Esophagus squamous epithelium (tissue), 5 donors: Measurements from ENCODE around the gene IFNGR2. TPM values are rescaled to one million over a fixed set of nuclear protein-coding genes. Genes with fewer than 3 reads are reported as not detected.

ENCODE experiments used
- DNase-seq: peaks from one replicate; lab custom pipeline; 2025; lab: John Stamatoyannopoulos, UW
- H3K27ac ChIP-seq, 4 donors: fragments of 200-600 bp; sonication (generic); one replicate each; pipeline ENCODE4 v1.5.1; 2016 to 2019; ENCODE audit warnings: mild to moderate bottlenecking in 1 of 4
- H3K27me3 ChIP-seq, 4 donors: fragments of 200-600 bp; sonication (generic); 1 replicate in 3 of 4; 2 replicates in 1 of 4; pipeline versions ENCODE4 v1.5.1 to v1.6.0; 2017 to 2021; ENCODE audit warnings: antibody characterized with exemption in 1 of 4
- H3K36me3 ChIP-seq, 3 donors: fragments of 200-600 bp; sonication (generic); one replicate each; pipeline ENCODE4 v1.5.1; 2016 to 2019
- H3K4me1 ChIP-seq, 3 donors: fragments of 200-600 bp; sonication (generic); one replicate each; pipeline ENCODE4 v1.5.1; 2017 to 2019
- H3K4me3 ChIP-seq, 4 donors: fragments of 200-600 bp; sonication (generic); 1 replicate in 3 of 4; 2 replicates in 1 of 4; pipeline ENCODE4 v1.5.1; 2016 to 2019; ENCODE audit warnings: mild to moderate bottlenecking in 2 of 4, moderate library complexity in 1 of 4
- H3K9me3 ChIP-seq, 3 donors: fragments of 200-600 bp; sonication (generic); one replicate each; pipeline ENCODE4 v1.5.1; 2016 to 2019
- POLR2A ChIP-seq, 4 donors: fragments of 450-650 bp; IDR thresholded peaks; one replicate each; pipeline ENCODE4 v1.6.1; 2017; ENCODE audit warnings: antibody characterized with exemption in 4 of 4, mild to moderate bottlenecking in 4 of 4, moderate library complexity in 3 of 4
- WGBS, 2 donors: methylation state at CpG; one replicate each; pipeline ENCODE4 v1.1.5; 2018; 5-methylcytosine and 5-hydroxymethylcytosine counted together
- intact Hi-C: fragments of 100-400 bp; cut with DNase I; formaldehyde crosslinking; loops from one replicate; pipeline ENCODE4 v1.15.0; 2022
- total RNA-seq, 4 donors: library from RNA; depleted of rRNA; stranded (reverse); fragments of >200 nt; gene quantifications; one replicate each; pipeline ENCODE4 v1.1.0, GENCODE V29; 2016
- TF ChIP-seq, protein P1 (sequence below), 6 experiments: fragments of 450-650 bp in 4 of 6; fragments of 200-600 bp in 2 of 6; sonication (generic) in 2 of 6; IDR thresholded peaks; one replicate each; pipeline ENCODE4 v1.5.1; 2016 to 2019; ENCODE audit warnings: antibody characterized with exemption in 6 of 6, mild to moderate bottlenecking in 4 of 6, moderate library complexity in 4 of 6
- donor health status: DM: yes; HTN: yes; CAD: no.

The IFNGR2 gene
- total RNA-seq, 4 donors from 2014 or later: 43.0 to 65.6 (median 61.1) TPM

DNA sequence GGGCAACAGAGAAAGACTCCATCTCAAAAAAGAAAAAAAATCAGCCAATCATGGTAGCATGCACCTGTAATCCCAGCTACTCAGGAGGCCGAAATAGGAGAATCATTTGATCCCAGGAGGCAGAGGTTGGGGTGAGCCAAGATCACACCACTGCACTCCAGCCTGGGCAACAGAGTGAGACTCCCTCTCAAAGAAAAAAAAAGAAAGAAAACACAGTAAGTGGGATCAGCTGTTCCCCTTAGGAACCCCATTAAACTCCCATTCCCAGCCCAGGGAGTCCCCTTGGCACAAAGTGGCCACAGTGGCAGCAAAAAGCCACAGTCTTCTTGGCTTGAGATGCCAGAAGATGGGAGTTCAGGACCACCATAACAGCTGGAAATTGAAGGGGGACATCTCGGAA lies 67.5 kb downstream of the IFNGR2 start:
- Histone ChIP-seq H3K27me3 (no peaks in the 10 kb centered on the region), H3K9me3 (no peaks in the 10 kb centered on the region), H3K4me1 (no peaks in the 10 kb centered on the region), H3K4me3 (no peak overlapping the region), H3K27ac (no peak overlapping the region), H3K36me3 (peaks cover 0 to 13% (median 0%) of the 10 kb centered on the region in 3 donors)
- TF ChIP-seq POLR2A (IDR thresholded peaks at IDR 0.05): no peak
- TF ChIP-seq, protein P1, sequence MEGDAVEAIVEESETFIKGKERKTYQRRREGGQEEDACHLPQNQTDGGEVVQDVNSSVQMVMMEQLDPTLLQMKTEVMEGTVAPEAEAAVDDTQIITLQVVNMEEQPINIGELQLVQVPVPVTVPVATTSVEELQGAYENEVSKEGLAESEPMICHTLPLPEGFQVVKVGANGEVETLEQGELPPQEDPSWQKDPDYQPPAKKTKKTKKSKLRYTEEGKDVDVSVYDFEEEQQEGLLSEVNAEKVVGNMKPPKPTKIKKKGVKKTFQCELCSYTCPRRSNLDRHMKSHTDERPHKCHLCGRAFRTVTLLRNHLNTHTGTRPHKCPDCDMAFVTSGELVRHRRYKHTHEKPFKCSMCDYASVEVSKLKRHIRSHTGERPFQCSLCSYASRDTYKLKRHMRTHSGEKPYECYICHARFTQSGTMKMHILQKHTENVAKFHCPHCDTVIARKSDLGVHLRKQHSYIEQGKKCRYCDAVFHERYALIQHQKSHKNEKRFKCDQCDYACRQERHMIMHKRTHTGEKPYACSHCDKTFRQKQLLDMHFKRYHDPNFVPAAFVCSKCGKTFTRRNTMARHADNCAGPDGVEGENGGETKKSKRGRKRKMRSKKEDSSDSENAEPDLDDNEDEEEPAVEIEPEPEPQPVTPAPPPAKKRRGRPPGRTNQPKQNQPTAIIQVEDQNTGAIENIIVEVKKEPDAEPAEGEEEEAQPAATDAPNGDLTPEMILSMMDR (IDR thresholded peaks at IDR 0.05): no peak
- 72 to 96% methylated on average over 2 of the region's 2 CpGs for WGBS, 2 donors
- no peak for DNase-seq
- intact Hi-C loops: no loop called here

DNA sequence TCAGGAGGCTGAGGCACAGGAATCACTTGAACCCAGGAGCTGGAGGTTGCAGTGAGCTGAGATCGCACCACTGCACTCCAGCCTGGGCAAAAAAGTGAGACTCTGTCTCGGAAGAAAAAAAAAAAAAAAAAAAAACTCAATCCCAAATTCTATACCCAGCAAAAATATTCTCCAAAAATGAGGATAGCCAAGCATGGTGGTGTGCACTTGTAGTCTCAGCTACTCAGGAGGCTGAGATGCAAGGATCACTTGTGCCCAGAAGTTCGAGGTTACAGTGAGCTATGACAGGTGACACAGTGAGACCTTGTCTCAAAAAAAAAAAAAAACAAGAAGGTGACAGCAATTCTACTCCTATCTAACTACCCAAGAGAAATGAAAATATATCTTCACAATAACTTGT lies 70.1 kb downstream of the IFNGR2 start:
- Histone ChIP-seq H3K9me3 (no peaks in the 10 kb centered on the region), H3K36me3 (no peaks in the 10 kb centered on the region), H3K4me1 (peaks cover 0 to 15% (median 5%) of the 10 kb centered on the region in 3 donors), H3K27ac (no peak overlapping the region), H3K27me3 (no peaks in the 10 kb centered on the region), H3K4me3 (no peak overlapping the region)
- 94 to 96% methylated on average over 3 of the region's 3 CpGs for WGBS, 2 donors
- no peak for DNase-seq
- TF ChIP-seq POLR2A (IDR thresholded peaks at IDR 0.05): no peak
- TF ChIP-seq, protein P1 (IDR thresholded peaks at IDR 0.05): no peak
- intact Hi-C loops: no loop called here

DNA sequence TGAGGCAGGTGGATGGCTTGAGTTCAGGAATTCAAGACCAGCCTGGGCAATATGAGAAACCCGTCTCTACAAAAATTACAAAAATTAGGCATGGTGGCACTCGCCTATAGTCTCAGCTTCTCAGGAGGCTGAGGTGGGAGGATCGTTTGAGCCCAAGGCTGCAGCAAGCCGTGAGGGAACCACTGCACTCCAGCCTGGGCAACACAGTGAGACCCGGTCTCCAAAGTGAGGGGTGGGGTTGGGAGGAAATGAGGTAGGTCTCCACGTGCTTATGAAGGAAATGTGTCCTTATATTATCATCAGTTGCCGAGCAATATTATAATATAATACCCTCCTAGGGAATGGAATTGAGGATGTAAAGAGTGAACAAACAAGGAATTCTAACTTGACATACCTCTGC lies 73.9 kb downstream of the IFNGR2 start:
- 77 to 79% methylated on average over 6 to 7 of the region's 7 CpGs for WGBS, 2 donors
- peaks cover 3 to 31% (median 9%) of the 10 kb centered on the region in 3 donors for H3K4me1 ChIP-seq
- intact Hi-C loops: no loop called here
- TF ChIP-seq, protein P1 (IDR thresholded peaks at IDR 0.05): no peak
- TF ChIP-seq POLR2A (IDR thresholded peaks at IDR 0.05): no peak
- H3K9me3 ChIP-seq: no peaks in the 10 kb centered on the region
- H3K36me3 ChIP-seq: no peaks in the 10 kb centered on the region
- no peak overlapping the region for H3K4me3 ChIP-seq
- no peak for DNase-seq
- no peak overlapping the region for H3K27ac ChIP-seq
- H3K27me3 ChIP-seq: no peaks in the 10 kb centered on the region

DNA sequence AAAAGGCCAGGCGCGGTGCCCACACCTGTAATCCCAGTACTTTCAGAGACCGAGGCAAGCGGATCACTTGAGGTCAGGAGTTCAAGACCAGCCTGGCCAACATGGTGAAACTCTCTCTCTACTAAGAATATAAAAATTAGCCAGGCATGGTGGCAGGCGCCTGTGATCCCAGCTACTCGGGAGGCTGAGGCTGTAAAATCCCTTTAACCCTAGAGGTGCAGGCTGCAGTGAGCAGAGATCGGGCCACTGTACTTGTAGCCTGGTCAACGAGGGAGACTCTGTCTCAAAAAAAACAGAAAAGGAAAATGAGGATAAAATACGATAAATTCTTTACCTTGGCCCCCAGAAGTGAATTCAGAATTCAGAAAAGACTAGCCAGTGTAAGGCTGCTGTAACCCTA lies 75.0 kb downstream of the IFNGR2 start:
- no peaks in the 10 kb centered on the region for H3K27me3 ChIP-seq
- H3K4me1 ChIP-seq: peaks cover 3 to 31% (median 9%) of the 10 kb centered on the region in 3 donors
- intact Hi-C loops: no loop called here
- H3K4me3 ChIP-seq: peak overlapping the region; percentile 85 to 100 (median 90)
- no peak for DNase-seq
- 44 to 45% methylated on average over 9 of the region's 9 CpGs for WGBS, 2 donors
- H3K36me3 ChIP-seq: no peaks in the 10 kb centered on the region
- no peak for TF ChIP-seq POLR2A (IDR thresholded peaks at IDR 0.05)
- TF ChIP-seq, protein P1 (IDR thresholded peaks at IDR 0.05): no peak
- H3K27ac ChIP-seq: peak overlapping the region; percentile 94 to 100 (median 96)
- no peaks in the 10 kb centered on the region for H3K9me3 ChIP-seq

DNA sequence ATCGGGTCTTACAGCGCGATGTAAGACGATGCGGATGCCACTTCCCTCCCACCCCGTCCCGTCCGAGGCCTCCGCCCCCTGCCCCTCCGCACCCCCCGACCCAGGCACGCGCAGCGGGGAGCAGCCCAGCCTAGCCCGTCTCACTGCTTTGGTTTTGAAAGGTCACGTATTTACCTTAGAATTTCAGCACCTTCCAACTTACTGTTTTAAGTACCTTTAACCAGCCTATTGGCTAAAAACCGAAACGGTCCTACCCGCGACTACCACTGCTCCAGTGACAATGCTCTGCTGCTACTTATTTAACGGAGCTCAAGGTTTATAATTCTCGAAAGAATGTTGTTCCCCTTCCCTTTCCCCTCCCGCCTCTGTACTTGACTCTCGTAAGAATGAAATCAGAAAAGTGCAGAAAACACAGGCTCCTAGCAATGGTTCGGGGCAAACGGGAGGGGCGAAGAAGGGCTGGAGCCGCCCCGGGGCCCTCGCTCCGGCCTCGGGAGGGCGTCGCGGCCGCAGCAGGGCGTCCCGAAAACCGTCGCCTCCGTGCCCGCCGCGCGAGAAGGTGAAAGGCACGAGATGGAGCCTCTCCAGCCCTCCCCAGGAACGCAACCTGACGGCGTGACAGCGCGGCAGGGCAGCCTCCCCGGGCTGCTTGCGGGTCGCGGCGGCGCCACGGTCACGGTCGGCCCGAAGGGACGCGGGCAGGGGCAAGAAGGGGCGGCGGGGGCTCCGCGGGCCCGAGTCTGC lies 75.9 kb downstream of the IFNGR2 start:
- Histone ChIP-seq H3K4me3 (peak overlapping the region; percentile 85 to 100 (median 90)), H3K27me3 (no peaks in the 10 kb centered on the region), H3K36me3 (no peaks in the 10 kb centered on the region), H3K4me1 (peaks cover 3 to 31% (median 9%) of the 10 kb centered on the region in 3 donors), H3K27ac (peak overlapping the region; percentile 94 to 100 (median 96)), H3K9me3 (no peaks in the 10 kb centered on the region)
- 0% methylated on average over 13 to 23 of the region's 68 CpGs for WGBS, 2 donors
- intact Hi-C loops: no loop called here
- no peak for DNase-seq
- TF ChIP-seq, protein P1 (IDR thresholded peaks at IDR 0.05): peak in 1 of 6 experiments; percentile 3
- TF ChIP-seq POLR2A (IDR thresholded peaks at IDR 0.05): no peak
